ENCODE measurements around the gene ARHGEF10L. TPM values are rescaled to one million over a fixed set of nuclear protein-coding genes. Genes with fewer than 3 reads are reported as not detected.

ARHGEF10L gene
- total RNA-seq, 3 donors from 2014 or later (not counting 1 experiment from before 2014, with no cell fraction given), result 0.70 to 1.7 (median 0.94) TPM

- Mint-ChIP-seq H3K36me3 (no peaks in the 10 kb centered on the region), H3K4me3 (no peak overlapping the region), H3K27ac (no peak overlapping the region), H3K4me1 (no peaks in the 10 kb centered on the region), H3K27me3 (ENCODE audit: low read depth in 2 of 2) (no peaks in the 10 kb centered on the region), H3K9me3 (no peaks in the 10 kb centered on the region)
- H3K27ac ChIP-seq (ENCODE audit: low read length), result no peak overlapping the region
- H3K27me3 ChIP-seq (ENCODE audit: control insufficient read depth, insufficient read depth, low read length), result no peaks in the 10 kb centered on the region
- 94% methylated on average over 4 of the region's 4 CpGs for WGBS (ENCODE audit: insufficient coverage)
- H3K9me3 ChIP-seq (ENCODE audit: control insufficient read depth, insufficient read depth, low read length), result no peaks in the 10 kb centered on the region
- ATAC-seq (no peak), DNase-seq (no peak)
- H3K4me3 ChIP-seq (ENCODE audit: low read length), result no peak overlapping the region
- H3K4me1 ChIP-seq (ENCODE audit: control insufficient read depth, insufficient read depth, low read length), result peaks cover 28% of the 10 kb centered on the region
- no peak for TF ChIP-seq CTCF (IDR thresholded peaks at IDR 0.05)
- no peaks in the 10 kb centered on the region for H3K36me3 ChIP-seq (ENCODE audit: control insufficient read depth, insufficient read depth, low read length)
- intact Hi-C loops (cut with micrococcal nuclease), result no loop called here
Observed at GRCh38 chr1:17637055-17637454, 97.6 kb downstream of the ARHGEF10L start.

- no peak for ATAC-seq
- H3K36me3 Mint-ChIP-seq, result no peaks in the 10 kb centered on the region
- no peaks in the 10 kb centered on the region for H3K9me3 ChIP-seq (ENCODE audit: control insufficient read depth, insufficient read depth, low read length)
- no peaks in the 10 kb centered on the region for H3K9me3 Mint-ChIP-seq
- 60% methylated on average over 14 of the region's 14 CpGs for WGBS (ENCODE audit: insufficient coverage)
- DNase-seq, result no peak
- peaks cover 19% of the 10 kb centered on the region for H3K4me1 ChIP-seq (ENCODE audit: control insufficient read depth, insufficient read depth, low read length)
- H3K27me3 ChIP-seq (ENCODE audit: control insufficient read depth, insufficient read depth, low read length), result no peaks in the 10 kb centered on the region
- H3K27ac ChIP-seq (ENCODE audit: low read length), result no peak overlapping the region
- intact Hi-C loops (cut with micrococcal nuclease), result no loop called here
- H3K36me3 ChIP-seq (ENCODE audit: control insufficient read depth, insufficient read depth, low read length), result no peaks in the 10 kb centered on the region
- no peak overlapping the region for H3K4me3 Mint-ChIP-seq
- no peak overlapping the region for H3K27ac Mint-ChIP-seq
- no peaks in the 10 kb centered on the region for H3K4me1 Mint-ChIP-seq
- no peak overlapping the region for H3K4me3 ChIP-seq (ENCODE audit: low read length)
- no peak for TF ChIP-seq CTCF (IDR thresholded peaks at IDR 0.05)
- H3K27me3 Mint-ChIP-seq (ENCODE audit: low read depth in 2 of 2), result no peaks in the 10 kb centered on the region
Observed at GRCh38 chr1:17639703-17640340, 100.3 kb downstream of the ARHGEF10L start.

- TF ChIP-seq CTCF (IDR thresholded peaks at IDR 0.05), result no peak
- H3K27ac Mint-ChIP-seq, result no peak overlapping the region
- H3K36me3 Mint-ChIP-seq, result no peaks in the 10 kb centered on the region
- Histone ChIP-seq H3K36me3 (ENCODE audit: control insufficient read depth, insufficient read depth, low read length) (no peaks in the 10 kb centered on the region), H3K9me3 (ENCODE audit: control insufficient read depth, insufficient read depth, low read length) (no peaks in the 10 kb centered on the region), H3K27me3 (ENCODE audit: control insufficient read depth, insufficient read depth, low read length) (no peaks in the 10 kb centered on the region), H3K4me1 (ENCODE audit: control insufficient read depth, insufficient read depth, low read length) (peaks cover 13% of the 10 kb centered on the region), H3K4me3 (ENCODE audit: low read length) (no peak overlapping the region), H3K27ac (ENCODE audit: low read length) (no peak overlapping the region)
- no peak for ATAC-seq
- DNase-seq, result no peak
- no peak overlapping the region for H3K4me3 Mint-ChIP-seq
- no peaks in the 10 kb centered on the region for H3K9me3 Mint-ChIP-seq
- intact Hi-C loops (cut with micrococcal nuclease), result no loop called here
- no peaks in the 10 kb centered on the region for H3K27me3 Mint-ChIP-seq (ENCODE audit: low read depth in 2 of 2)
- no peaks in the 10 kb centered on the region for H3K4me1 Mint-ChIP-seq
- WGBS (ENCODE audit: insufficient coverage), result 70% methylated on average over 5 of the region's 5 CpGs
Observed at GRCh38 chr1:17640393-17640792, 100.9 kb downstream of the ARHGEF10L start.

- TF ChIP-seq CTCF (IDR thresholded peaks at IDR 0.05), result no peak
- DNase-seq, result no peak
- ATAC-seq, result no peak
- H3K4me1 ChIP-seq (ENCODE audit: control insufficient read depth, insufficient read depth, low read length), result peaks cover 10% of the 10 kb centered on the region
- no peak overlapping the region for H3K4me3 ChIP-seq (ENCODE audit: low read length)
- no peaks in the 10 kb centered on the region for H3K4me1 Mint-ChIP-seq
- no peaks in the 10 kb centered on the region for H3K27me3 ChIP-seq (ENCODE audit: control insufficient read depth, insufficient read depth, low read length)
- no peak overlapping the region for H3K27ac ChIP-seq (ENCODE audit: low read length)
- H3K27ac Mint-ChIP-seq, result no peak overlapping the region
- intact Hi-C loops (cut with micrococcal nuclease), result no loop called here
- H3K9me3 Mint-ChIP-seq, result no peaks in the 10 kb centered on the region
- no peak overlapping the region for H3K4me3 Mint-ChIP-seq
- whole genome bisulfite sequencing (ENCODE audit: insufficient coverage), result 94% methylated on average over 6 of the region's 8 CpGs
- H3K36me3 ChIP-seq (ENCODE audit: control insufficient read depth, insufficient read depth, low read length), result no peaks in the 10 kb centered on the region
- H3K36me3 Mint-ChIP-seq, result no peaks in the 10 kb centered on the region
- no peaks in the 10 kb centered on the region for H3K9me3 ChIP-seq (ENCODE audit: control insufficient read depth, insufficient read depth, low read length)
- no peaks in the 10 kb centered on the region for H3K27me3 Mint-ChIP-seq (ENCODE audit: low read depth in 2 of 2)
Observed at GRCh38 chr1:17640975-17641374, 101.5 kb downstream of the ARHGEF10L start.
